ENCODE results near the gene STEAP3. TPM values are rescaled to one million over a fixed set of nuclear protein-coding genes. Genes with fewer than 3 reads are reported as not detected.
"Not testable (repeated sequence)": the region's sequence is repeated elsewhere in the genome, so short reads cannot be mapped to it uniquely, and the experiment has no call there.

STEAP3 gene
- polyA plus RNA-seq, 2 of the 4 experiments (the other 2 are of a cell fraction), result 23.5 to 30.2 TPM

DNA sequence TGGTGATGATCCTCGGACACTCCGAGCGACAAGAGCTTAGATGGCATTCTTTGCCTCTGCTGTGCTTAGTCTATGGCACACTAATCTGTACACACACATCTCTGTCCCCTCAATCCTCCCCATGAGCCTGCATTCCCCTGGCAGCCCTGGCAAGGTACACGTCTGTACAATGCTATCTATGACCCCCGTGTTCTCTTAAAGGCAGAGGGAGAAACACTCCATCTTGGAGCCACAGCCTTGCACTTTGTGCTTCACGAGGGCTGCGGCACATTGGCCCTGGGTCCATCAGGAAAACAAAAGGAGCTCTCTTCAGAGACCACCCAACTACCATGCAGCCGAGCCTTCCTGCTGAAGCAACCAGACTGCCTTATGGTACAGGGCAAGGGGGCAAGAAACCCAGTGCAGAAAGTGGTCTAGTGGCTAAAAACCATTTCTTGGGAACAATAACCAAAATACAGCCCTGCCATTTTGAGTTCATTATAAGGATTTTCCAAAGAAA is 42.5 kb downstream of the STEAP3 start:
- no peak for ATAC-seq
- CTCF ChIA-PET, result interaction anchor here (0.6 to 4.2 kb wide), 23 partner anchors 9 to 1444 kb away, joined by 3 to 49 read pairs (median 4); no protein-coding TSS in a partner anchor

DNA sequence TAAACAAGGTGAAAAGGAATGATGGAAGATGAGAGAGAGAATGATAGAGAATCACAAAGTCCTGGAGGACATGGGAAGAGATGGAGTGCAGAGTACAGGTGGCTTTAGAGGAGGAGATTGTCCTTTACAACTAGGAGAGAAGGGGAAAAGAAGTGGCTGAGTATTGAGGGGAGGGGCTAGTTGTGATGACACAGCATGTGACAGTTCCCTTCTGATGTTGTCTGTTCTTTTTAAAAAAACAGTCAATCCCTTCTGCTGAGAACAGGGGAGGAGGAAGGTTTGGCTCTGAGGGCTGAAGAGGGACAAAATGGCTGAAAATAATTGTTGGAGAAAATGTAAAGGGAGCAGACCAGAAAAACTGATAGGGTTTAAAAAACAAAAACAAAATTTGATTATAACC is 44.0 kb downstream of the STEAP3 start:
- no peaks in the 10 kb centered on the region for H3K9me3 ChIP-seq
- DNase-seq (ENCODE audit: low read depth in 1 of 2, low spot score in 1 of 2), result no peak
- no peak overlapping the region for H3K4me3 ChIP-seq
- POLR2A ChIA-PET, result no interaction called here
- no peak overlapping the region for H3K4me2 ChIP-seq
- ATAC-seq, result no peak
- H3K4me1 ChIP-seq, result no peaks in the 10 kb centered on the region
- H3K27ac ChIP-seq, result no peak overlapping the region
- FAIRE-seq, result no peak
- TF ChIP-seq EHMT2 (IDR thresholded peaks at IDR 0.05; ENCODE audit: low read depth), result no peak
- TF ChIP-seq CBX8 (IDR thresholded peaks at IDR 0.05), result no peak
- TF ChIP-seq, protein P1, sequence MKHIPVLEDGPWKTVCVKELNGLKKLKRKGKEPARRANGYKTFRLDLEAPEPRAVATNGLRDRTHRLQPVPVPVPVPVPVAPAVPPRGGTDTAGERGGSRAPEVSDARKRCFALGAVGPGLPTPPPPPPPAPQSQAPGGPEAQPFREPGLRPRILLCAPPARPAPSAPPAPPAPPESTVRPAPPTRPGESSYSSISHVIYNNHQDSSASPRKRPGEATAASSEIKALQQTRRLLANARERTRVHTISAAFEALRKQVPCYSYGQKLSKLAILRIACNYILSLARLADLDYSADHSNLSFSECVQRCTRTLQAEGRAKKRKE (CRISPR knock-in tag; IDR thresholded peaks at IDR 0.05; ENCODE audit: low read depth), result no peak
- TF ChIP-seq JUNB (IDR thresholded peaks at IDR 0.05), result no peak
- TF ChIP-seq ZFP36 (IDR thresholded peaks at IDR 0.05; ENCODE audit: borderline replicate concordance, partially characterized antibody), result no peak
- TF ChIP-seq SMC3 (IDR thresholded peaks at IDR 0.05), result no peak
- no peak for TF ChIP-seq ZC3H11A (IDR thresholded peaks at IDR 0.05)
- no peak for TF ChIP-seq MAFK (IDR thresholded peaks at IDR 0.05; ENCODE audit: partially characterized antibody)
- no peak for TF ChIP-seq CBX2 (IDR thresholded peaks at IDR 0.05; ENCODE audit: borderline replicate concordance, low read depth)
- no peak for TF ChIP-seq HDAC2 (IDR thresholded peaks at IDR 0.05)
- TF ChIP-seq, protein P2, sequence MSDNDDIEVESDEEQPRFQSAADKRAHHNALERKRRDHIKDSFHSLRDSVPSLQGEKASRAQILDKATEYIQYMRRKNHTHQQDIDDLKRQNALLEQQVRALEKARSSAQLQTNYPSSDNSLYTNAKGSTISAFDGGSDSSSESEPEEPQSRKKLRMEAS (IDR thresholded peaks at IDR 0.05), result no peak
- TF ChIP-seq, protein P3, sequence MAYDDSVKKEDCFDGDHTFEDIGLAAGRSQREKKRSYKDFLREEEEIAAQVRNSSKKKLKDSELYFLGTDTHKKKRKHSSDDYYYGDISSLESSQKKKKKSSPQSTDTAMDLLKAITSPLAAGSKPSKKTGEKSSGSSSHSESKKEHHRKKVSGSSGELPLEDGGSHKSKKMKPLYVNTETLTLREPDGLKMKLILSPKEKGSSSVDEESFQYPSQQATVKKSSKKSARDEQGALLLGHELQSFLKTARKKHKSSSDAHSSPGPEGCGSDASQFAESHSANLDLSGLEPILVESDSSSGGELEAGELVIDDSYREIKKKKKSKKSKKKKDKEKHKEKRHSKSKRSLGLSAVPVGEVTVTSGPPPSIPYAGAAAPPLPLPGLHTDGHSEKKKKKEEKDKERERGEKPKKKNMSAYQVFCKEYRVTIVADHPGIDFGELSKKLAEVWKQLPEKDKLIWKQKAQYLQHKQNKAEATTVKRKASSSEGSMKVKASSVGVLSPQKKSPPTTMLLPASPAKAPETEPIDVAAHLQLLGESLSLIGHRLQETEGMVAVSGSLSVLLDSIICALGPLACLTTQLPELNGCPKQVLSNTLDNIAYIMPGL (CRISPR knock-in tag; IDR thresholded peaks at IDR 0.05; ENCODE audit: borderline replicate concordance), result no peak
- TF ChIP-seq, protein P4, sequence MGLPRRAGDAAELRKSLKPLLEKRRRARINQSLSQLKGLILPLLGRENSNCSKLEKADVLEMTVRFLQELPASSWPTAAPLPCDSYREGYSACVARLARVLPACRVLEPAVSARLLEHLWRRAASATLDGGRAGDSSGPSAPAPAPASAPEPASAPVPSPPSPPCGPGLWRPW (IDR thresholded peaks at IDR 0.05), result no peak
- TF ChIP-seq CHD2 (IDR thresholded peaks at IDR 0.05; ENCODE audit: low read length, partially characterized antibody), result no peak
- no peak for TF ChIP-seq ESRRA (IDR thresholded peaks at IDR 0.05; ENCODE audit: borderline replicate concordance, low read length)
- CTCF ChIA-PET, result no interaction called here

More for the DNA sequence above, 42.5 kb downstream of the STEAP3 start:
- no peak overlapping the region for H3K27ac ChIP-seq
- 87% methylated on average over 8 of the region's 8 CpGs for WGBS (ENCODE audit: missing lambda C conversion rate)
- no peak overlapping the region for H3K4me2 ChIP-seq
- POLR2A ChIA-PET, result no interaction called here
- FAIRE-seq, result no peak
- H3K4me1 ChIP-seq, result no peaks in the 10 kb centered on the region
- H3K4me3 ChIP-seq, result no peak overlapping the region
- DNase-seq (ENCODE audit: low read depth in 1 of 2, low spot score in 1 of 2), result no peak
- TF ChIP-seq, protein P2 (IDR thresholded peaks at IDR 0.05), result no peak
- TF ChIP-seq ZSCAN20 (CRISPR knock-in tag; IDR thresholded peaks at IDR 0.05), result no peak
- TF ChIP-seq CBX2 (IDR thresholded peaks at IDR 0.05; ENCODE audit: borderline replicate concordance, low read depth), result no peak
- no peak for TF ChIP-seq RFX5 (IDR thresholded peaks at IDR 0.05)
- TF ChIP-seq, protein P5, sequence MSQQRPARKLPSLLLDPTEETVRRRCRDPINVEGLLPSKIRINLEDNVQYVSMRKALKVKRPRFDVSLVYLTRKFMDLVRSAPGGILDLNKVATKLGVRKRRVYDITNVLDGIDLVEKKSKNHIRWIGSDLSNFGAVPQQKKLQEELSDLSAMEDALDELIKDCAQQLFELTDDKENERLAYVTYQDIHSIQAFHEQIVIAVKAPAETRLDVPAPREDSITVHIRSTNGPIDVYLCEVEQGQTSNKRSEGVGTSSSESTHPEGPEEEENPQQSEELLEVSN (IDR thresholded peaks at IDR 0.05; ENCODE audit: borderline replicate concordance, low read depth), result no peak
- TF ChIP-seq JUNB (IDR thresholded peaks at IDR 0.05), result no peak
- TF ChIP-seq FOSB (CRISPR knock-in tag; IDR thresholded peaks at IDR 0.05), result no peak
- TF ChIP-seq SMC3 (IDR thresholded peaks at IDR 0.05), result no peak
- no peaks in the 10 kb centered on the region for H3K9me3 ChIP-seq

DNA sequence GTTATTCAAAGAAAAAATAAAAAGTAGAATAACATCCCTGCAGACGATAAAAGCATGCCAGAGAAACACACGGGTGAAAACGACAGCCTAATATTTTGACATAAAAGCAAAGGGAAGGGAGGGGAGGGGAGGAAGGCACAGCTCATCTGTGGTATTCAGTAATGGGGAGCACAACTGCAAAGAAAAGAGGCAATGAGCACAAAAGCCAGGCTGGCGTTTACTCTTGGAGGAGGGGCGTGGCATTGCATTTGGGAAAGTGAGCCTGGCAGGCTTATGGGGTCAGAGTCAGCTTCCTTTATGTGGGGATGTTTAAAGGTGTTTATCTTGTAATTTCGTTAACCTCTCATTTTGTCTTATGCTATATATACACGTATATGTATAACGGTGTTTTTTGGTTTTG is 53.2 kb downstream of the STEAP3 start:
- DNase-seq (ENCODE audit: low read depth in 1 of 2, low spot score in 1 of 2) (no peak), FAIRE-seq (no peak), ATAC-seq (no peak)
- Histone ChIP-seq H3K9me3 (no peaks in the 10 kb centered on the region), H3K4me3 (no peak overlapping the region), H3K4me1 (no peaks in the 10 kb centered on the region), H3K27ac (no peak overlapping the region), H3K4me2 (no peak overlapping the region)
- WGBS (ENCODE audit: missing lambda C conversion rate), result 67% methylated on average over 8 of the region's 8 CpGs
- ChIA-PET CTCF (interaction anchor here (1.5 kb wide), 1 partner anchor 14 kb away, joined by 7 read pairs; no protein-coding TSS in a partner anchor), POLR2A (no interaction called here)
- TF ChIP-seq RFX5 (IDR thresholded peaks at IDR 0.05) (no peak), ZC3H11A (IDR thresholded peaks at IDR 0.05) (no peak)

DNA sequence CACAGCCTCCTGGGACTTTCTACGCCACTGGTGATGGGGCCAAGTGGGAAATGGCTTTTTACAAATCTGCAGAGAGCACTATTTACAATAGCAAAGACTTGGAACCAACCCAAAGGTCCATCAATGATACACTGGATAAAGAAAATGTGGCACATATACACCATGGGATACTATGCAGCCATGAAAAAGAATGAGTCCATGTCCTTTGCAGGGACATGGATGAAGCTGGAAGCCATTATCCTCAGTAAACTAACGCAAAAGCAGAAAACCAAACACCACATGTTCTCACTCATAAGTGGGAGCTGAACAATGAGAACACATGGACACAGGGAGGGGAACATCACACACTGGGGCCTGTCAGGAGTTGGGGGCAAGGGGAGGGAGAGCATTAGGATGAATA is 54.8 kb downstream of the STEAP3 start:
- DNase-seq (ENCODE audit: low read depth in 1 of 2, low spot score in 1 of 2); H3K4me3 ChIP-seq; H3K27ac ChIP-seq; H3K9me3 ChIP-seq; ATAC-seq; POLR2A ChIA-PET; FAIRE-seq; H3K4me2 ChIP-seq; H3K4me1 ChIP-seq: not testable (repeated sequence)
- CTCF ChIA-PET, result interaction anchor here (2.6 kb wide), 1 partner anchor 14 kb away, joined by 9 read pairs; no protein-coding TSS in a partner anchor
- WGBS (ENCODE audit: missing lambda C conversion rate), result 76% methylated on average over 2 of the region's 2 CpGs

Data from A549 (cell line).